HG03521 (cell line): Measurements from ENCODE around the gene SEPTIN11.
A peak's percentile ranks its signal among the peaks of the same experiment; 100 is the strongest.
"Not testable (repeated sequence)": the region's sequence is repeated elsewhere in the genome, so short reads cannot be mapped to it uniquely, and the experiment has no call there.

ENCODE experiments used
- ATAC-seq: cut with Tn5 transposase; IDR thresholded peaks from one replicate; pipeline ENCODE4 v1.9.1; 2021; ENCODE audit warnings: mild to moderate bottlenecking, moderate library complexity; ENCODE audit not compliant: unreplicated experiment

SEPTIN11 gene

DNA sequence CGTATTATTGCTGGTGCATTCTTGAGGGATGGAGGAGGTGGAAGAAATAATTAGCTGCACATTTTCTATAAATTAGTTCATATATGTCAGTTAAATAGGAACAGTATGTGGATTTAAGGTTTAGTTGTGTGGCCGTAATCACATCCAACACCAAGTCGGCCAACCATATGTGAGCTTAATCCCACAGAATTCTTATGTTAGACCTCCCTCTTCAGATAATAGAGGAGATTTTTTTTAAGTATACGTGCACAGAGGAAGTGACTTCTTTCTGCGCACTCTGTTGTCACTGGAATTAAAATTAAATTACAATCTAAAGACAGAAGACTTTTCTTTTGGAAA is 2.1 kb downstream of the SEPTIN11 start:
- no peak for ATAC-seq

GRCh38 chr4:76952071-76952470 is 2.5 kb downstream of the SEPTIN11 start:
- ATAC-seq, result no peak

GRCh38 chr4:76952656-76953582 is 3.4 kb downstream of the SEPTIN11 start:
- no peak for ATAC-seq

DNA sequence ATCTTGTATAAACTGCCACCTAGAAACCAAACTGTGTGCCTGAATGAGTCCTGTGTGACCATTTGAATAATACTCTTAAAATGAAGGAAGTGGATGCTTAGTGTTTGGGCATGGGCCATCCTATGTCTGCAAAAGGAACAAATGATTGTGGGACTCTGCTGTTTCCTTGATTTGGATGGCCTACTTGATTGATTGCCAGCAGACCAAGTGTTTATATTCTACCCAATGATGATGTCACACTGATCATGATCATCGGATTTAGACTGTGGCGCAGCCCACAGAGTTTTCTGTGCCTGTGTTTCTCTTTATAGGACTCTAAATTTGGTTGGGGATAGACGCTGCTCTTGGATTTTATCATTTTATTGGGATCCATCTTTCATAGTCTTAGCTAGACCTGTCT is 4.4 kb downstream of the SEPTIN11 start:
- ATAC-seq, result no peak

- no peak for ATAC-seq
Observed at GRCh38 chr4:76954489-76954888, 4.9 kb downstream of the SEPTIN11 start.

- ATAC-seq, result no peak
Observed at GRCh38 chr4:76955182-76955581, 5.6 kb downstream of the SEPTIN11 start.

DNA sequence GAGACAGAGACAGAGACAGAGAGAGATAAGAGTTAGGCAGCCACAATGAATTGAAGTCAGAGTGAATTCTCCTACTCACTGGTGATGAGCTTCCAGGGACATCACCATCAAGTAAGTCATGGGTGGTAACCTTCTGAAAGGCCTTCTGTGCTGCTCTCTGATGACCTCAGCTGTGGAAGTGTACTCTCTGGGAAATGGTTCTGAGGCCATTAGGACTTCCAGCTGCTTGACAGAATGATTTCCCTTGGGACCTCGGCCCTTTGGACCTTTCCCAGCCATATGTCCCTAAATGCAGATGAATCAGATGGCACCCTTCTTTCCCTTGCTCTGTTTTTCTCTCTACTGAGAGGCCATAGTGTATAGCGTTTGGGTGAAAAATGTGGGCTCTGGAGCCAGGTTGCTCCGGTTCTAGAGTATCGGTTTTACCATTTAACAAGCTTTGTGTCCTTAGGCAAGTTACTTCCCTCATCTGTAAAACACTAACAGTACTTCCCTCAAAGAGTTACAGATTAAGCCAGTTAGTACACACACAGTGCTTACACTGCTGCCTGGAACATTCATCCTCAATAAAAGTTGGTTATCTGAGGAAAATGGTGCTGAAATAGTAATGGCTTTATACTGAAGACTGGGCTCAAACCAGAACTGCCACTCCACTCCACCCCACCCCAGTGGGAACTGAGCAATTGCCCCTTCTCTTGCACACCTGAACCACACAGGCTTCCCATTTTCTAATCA is 7.6 kb downstream of the SEPTIN11 start:
- no peak for ATAC-seq

DNA sequence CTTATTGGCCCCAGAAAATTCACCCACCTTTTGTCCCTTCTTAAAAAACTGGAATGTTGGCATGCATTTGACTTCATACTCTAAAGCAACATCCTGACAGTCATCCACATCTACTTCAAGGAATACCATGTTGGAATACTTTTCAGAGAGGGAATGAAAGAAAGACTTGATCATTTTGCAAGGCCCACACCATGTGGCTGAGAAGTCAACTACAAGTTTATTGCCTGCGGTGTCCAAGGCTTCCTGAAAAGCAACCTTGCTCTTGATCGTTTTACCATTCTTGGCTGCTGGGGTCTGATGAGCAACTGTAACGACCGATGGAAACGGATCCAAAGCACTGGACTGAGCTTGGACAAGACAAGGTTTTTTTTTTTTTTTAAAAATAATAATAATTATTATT is 9.3 kb downstream of the SEPTIN11 start:
- no peak for ATAC-seq

DNA sequence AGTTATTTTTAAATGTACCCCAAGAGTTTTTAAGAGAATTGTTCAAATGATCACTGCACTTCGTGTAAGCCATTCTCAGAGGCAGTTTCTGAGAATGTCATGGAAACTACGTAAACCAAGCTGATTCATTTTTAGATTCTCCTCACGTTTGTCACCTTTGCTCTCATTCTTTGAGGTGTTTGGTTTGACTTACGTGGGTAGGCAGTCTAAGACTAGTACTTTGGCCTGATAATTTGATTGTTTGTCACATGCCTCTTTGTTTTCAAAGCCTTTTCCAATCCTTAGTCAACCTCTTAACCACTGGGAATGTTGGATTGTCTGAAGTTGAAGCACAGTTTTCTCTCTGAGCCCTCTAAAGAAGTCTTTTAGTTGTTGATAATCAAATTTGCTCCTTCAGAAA is 10.5 kb downstream of the SEPTIN11 start:
- peak; percentile 83 for ATAC-seq

- ATAC-seq, result no peak
Observed at GRCh38 chr4:76962406-76963130, 13.0 kb downstream of the SEPTIN11 start.

- ATAC-seq, result no peak
Observed at GRCh38 chr4:76963131-76963750, 13.7 kb downstream of the SEPTIN11 start.

GRCh38 chr4:76963927-76964326 is 14.4 kb downstream of the SEPTIN11 start:
- not testable (repeated sequence) for ATAC-seq

DNA sequence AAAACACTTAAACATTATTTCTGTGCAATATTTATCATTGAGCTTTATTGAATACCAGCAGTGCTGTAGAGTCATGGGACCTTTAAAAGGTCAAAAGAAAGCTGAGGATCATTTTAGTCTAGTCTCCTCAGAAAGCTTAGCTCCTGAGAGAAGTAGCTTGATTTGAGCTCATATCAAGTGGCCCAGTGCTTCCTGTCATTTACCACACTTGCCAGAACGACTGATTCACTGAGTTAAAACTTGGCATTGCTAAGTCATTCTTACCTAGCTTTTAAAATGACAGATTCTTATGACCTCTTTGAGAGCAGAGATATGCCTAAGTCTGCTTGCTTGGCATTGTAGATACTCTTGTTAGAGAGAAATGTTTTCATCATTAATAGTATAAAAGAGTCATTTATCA is 15.2 kb downstream of the SEPTIN11 start:
- ATAC-seq, result no peak

- ATAC-seq, result no peak
Observed at GRCh38 chr4:76965866-76966579, 16.5 kb downstream of the SEPTIN11 start.

- ATAC-seq, result no peak
Observed at GRCh38 chr4:76968937-76969336, 19.4 kb downstream of the SEPTIN11 start.

GRCh38 chr4:76969495-76969894 is 19.9 kb downstream of the SEPTIN11 start:
- ATAC-seq, result no peak

DNA sequence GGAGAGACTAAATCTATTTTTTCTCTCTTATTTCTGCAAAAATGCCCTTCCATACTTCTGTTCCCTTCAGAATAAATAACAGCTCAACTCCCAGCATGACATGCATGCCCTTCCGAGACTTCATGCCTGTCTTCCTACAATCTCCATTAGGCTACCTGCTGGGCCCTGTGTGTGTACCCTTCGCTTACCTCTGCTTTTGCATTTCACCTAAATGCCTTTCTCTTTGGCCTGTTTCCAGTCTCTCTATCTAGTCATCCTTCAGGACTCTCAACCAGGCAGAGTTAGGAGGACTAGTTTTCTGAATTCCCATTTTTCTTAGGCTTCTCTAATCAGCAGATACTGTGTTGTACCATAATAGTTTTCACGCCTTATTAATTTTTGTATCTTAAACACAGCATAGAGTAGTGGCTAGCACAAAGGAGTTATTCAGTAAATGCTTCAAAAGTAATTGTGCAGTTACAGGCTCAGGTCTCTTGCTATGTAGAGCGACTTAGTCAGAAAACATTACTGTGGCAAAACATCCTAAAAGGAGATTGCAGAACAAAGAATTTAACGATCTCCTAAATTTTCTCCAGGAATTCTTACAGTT is 20.5 kb downstream of the SEPTIN11 start:
- ATAC-seq, result no peak

- no peak for ATAC-seq
Observed at GRCh38 chr4:76972306-76972705, 22.8 kb downstream of the SEPTIN11 start.

GRCh38 chr4:76974150-76974549 is 24.6 kb downstream of the SEPTIN11 start:
- no peak for ATAC-seq

DNA sequence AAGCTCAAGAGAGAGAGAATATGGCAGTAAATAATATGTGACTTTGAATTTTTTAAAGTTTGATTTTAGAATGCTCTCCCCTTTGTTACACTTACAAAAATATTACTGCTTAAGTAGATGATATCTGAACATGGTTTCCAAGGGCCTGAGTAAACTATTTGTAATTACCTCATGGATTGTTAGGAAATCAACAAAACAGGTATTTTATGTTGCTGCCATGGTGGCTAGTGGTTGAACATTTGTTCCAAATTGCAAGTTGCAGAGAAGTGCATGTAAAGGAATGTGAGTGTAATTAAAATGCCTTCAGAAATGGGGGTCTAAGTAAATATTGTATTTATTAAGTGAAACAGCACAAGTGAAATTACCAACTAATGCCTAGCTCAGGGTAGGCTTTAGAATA is 27.6 kb downstream of the SEPTIN11 start:
- ATAC-seq, result no peak
